Skeletal muscle tissue (tissue), 4 donors: Measurements from ENCODE around the gene MYH11. TPM values are rescaled to one million over a fixed set of nuclear protein-coding genes. Genes with fewer than 3 reads are reported as not detected.
"Not testable (repeated sequence)": the region's sequence is repeated elsewhere in the genome, so short reads cannot be mapped to it uniquely, and the experiment has no call there.

Source experiments
- H3K27ac ChIP-seq: one replicate; pipeline ENCODE4 v1.7.0; 2013; ENCODE audit warnings: mild to moderate bottlenecking, low read depth, low read length, inconsistent platforms
- H3K27me3 ChIP-seq, 3 donors: one replicate each; pipeline ENCODE4 v1.7.0; 2013; ENCODE audit warnings: low read length in 3 of 3; ENCODE audit not compliant: control insufficient read depth in 3 of 3, insufficient read depth in 3 of 3
- H3K36me3 ChIP-seq, 3 donors: one replicate each; pipeline ENCODE4 v1.7.0; 2013; ENCODE audit warnings: low read length in 3 of 3; ENCODE audit not compliant: control insufficient read depth in 3 of 3, insufficient read depth in 3 of 3
- H3K4me1 ChIP-seq, 3 donors: one replicate each; pipeline ENCODE4 v1.7.0; 2013; ENCODE audit warnings: low read length in 3 of 3, mild to moderate bottlenecking in 3 of 3; ENCODE audit not compliant: control insufficient read depth in 3 of 3, insufficient read depth in 3 of 3
- H3K4me3 ChIP-seq, 3 donors: one replicate each; pipeline ENCODE4 v1.7.0; 2013; ENCODE audit warnings: low read length in 3 of 3
- H3K9ac ChIP-seq, 3 donors: one replicate each; pipeline ENCODE4 v1.7.0; 2013; ENCODE audit warnings: low read length in 3 of 3, mild to moderate bottlenecking in 3 of 3, moderate library complexity in 2 of 3, low read depth in 1 of 3
- H3K9me3 ChIP-seq, 3 donors: one replicate each; pipeline ENCODE4 v1.7.0; 2013; ENCODE audit warnings: low read length in 3 of 3; ENCODE audit not compliant: control insufficient read depth in 3 of 3
- total RNA-seq: library from RNA; depleted of rRNA; stranded (reverse); fragments of >200 nt; gene quantifications from one replicate; pipeline ENCODE4 v1.2.3, GENCODE V29; 2014
- donor health status: Osteomylitis.

MYH11 gene
- total RNA-seq, 1 donor from 2014 or later = 23.0 TPM

DNA sequence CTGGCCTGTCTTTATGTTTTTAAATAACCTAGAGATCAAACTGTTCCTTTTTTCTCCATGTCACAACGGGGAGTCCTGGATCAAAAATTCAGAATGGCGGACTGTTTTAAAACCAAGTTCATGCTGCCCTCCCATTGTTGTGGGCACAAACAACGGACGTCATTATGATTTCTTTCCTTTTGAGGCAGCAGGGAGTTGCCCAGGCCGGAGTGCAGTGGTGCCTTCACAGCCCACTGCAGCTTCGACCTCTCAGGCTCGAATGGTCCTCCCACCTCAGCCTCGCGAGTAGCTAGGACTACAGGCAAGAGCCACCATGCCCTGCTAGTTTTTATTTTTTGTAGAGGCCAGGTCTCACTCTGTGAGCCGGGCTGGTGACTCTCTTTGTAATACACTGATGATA, 180.3 kb downstream of the MYH11 start:
- no peak overlapping the region for H3K27ac ChIP-seq
- no peak overlapping the region for H3K4me3 ChIP-seq
- no peaks in the 10 kb centered on the region for H3K9me3 ChIP-seq
- H3K27me3 ChIP-seq = no peaks in the 10 kb centered on the region
- peaks cover 11 to 21% (median 13%) of the 10 kb centered on the region in 3 donors for H3K4me1 ChIP-seq
- peaks cover 10 to 13% (median 10%) of the 10 kb centered on the region in 3 donors for H3K36me3 ChIP-seq
- H3K9ac ChIP-seq = no peak overlapping the region

DNA sequence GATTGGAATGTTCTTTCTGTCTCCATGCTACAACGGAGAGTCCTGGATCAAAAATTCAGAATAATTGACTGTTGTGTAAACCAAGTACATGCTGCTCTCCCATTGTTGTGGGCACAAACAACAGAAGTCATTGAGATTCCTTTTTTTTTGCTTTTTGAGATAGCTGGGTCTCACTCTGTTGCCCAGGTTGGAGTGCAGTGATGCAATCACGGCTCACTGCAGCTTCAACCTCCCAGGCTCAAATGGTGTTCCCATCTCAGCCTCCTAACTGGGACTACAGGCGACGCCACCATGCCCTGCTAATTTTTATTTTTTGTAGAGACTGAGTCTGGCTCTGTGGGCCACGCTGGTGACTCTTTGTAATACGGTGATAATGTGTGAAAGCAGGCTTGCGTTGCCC, 182.3 kb downstream of the MYH11 start:
- no peaks in the 10 kb centered on the region for H3K9me3 ChIP-seq
- no peak overlapping the region for H3K27ac ChIP-seq
- H3K27me3 ChIP-seq = no peaks in the 10 kb centered on the region
- H3K4me1 ChIP-seq = peaks cover 11 to 21% (median 13%) of the 10 kb centered on the region in 3 donors
- no peak overlapping the region for H3K4me3 ChIP-seq
- H3K36me3 ChIP-seq = peaks cover 13 to 20% (median 14%) of the 10 kb centered on the region in 3 donors
- no peak overlapping the region for H3K9ac ChIP-seq

DNA sequence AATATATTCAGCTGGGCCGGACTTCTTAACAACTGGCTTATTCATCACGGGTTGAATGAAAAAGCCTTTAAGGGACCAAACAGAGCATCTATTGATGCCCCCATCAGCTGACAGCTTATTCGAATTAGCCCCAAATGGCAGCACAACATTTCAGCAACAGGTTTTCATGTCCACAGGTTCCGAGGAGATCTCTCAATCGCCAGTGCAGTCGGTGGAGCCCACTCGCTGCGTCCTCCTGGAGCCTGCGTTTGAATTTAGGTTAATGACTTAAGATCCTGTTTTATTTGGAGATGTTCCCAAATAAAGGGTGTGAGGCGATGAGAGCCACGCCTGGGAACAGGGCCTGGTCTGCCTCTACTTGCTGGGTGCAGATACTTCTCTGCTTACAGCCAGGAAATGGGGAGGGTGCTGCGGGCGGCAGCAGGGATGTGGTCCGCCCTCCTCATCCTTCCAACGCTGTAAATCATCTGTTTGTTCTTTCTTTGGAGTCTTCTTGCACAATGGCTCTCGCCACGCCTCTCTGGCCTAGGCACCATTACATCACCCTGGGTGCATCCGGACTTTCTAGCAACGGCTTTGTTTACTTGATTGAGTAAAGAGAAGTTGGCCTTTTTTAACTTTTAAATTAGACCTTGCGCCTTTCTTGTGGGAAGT, 184.2 kb downstream of the MYH11 start:
- no peaks in the 10 kb centered on the region for H3K9me3 ChIP-seq
- H3K9ac ChIP-seq = peak overlapping the region in 2 of 3 donors; percentile 43 to 62
- peak overlapping the region; percentile 78 for H3K27ac ChIP-seq
- peaks cover 11 to 21% (median 13%) of the 10 kb centered on the region in 3 donors for H3K4me1 ChIP-seq
- no peaks in the 10 kb centered on the region for H3K27me3 ChIP-seq
- H3K36me3 ChIP-seq = peaks cover 9 to 17% (median 17%) of the 10 kb centered on the region in 3 donors
- peak overlapping the region; percentile 13 to 40 (median 30) for H3K4me3 ChIP-seq

DNA sequence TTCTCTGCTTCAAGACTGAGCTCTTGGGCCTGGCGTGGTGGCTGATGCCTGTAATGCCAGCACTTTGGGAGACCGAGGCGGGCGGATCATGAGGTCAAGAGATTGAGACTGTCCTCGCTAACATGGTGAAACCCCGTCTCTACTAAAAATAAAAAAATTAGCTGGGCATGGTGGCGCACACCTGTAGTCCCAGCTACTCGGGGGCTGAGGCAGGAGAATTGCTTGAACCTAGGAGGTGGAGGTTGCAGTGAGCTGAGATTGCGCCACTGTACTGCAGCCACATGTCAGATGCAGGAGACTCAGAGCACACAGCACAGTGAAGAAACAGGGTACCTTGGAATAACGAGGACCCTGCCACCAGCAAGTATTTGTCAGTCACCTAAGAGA, 184.7 kb downstream of the MYH11 start:
- H3K27me3 ChIP-seq, H3K4me3 ChIP-seq, H3K9me3 ChIP-seq: not testable (repeated sequence)
- Histone ChIP-seq H3K9ac (peak overlapping the region in 2 of 3 donors; percentile 30 to 62), H3K36me3 (peaks cover 11 to 20% (median 16%) of the 10 kb centered on the region in 3 donors), H3K4me1 (peaks cover 11 to 21% (median 13%) of the 10 kb centered on the region in 3 donors), H3K27ac (peak overlapping the region; percentile 78)

DNA sequence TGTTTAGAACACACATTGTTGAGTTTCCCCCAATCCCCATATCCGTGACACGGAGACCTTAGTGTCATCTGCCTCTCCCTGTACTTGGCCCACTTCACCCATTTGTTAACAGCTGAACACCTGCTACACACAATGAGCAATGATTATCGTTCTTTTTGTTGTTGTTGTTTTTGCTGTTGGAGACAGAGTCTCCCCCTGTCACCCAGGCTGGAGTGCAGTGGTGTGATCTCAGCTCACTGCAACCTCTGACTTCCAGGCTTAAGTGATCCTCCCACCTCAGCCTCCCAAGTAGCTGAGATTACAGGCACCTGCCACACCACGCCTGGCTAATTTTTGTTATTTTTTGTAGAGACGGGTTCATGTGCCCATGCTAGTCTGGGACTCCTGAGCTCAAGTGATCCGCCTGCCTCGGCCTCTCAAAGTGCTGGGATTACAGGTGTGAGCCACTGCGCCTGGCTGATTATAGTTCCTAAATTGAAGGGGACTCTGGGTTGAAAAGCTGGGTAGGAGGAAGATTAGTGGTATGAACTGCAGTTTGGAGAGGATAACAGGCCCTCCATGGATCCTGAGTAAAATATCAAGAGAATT, 185.2 kb downstream of the MYH11 start:
- H3K9me3 ChIP-seq = no peaks in the 10 kb centered on the region
- peaks cover 11 to 21% (median 13%) of the 10 kb centered on the region in 3 donors for H3K4me1 ChIP-seq
- peak overlapping the region; percentile 78 for H3K27ac ChIP-seq
- H3K27me3 ChIP-seq = no peaks in the 10 kb centered on the region
- H3K4me3 ChIP-seq = no peak overlapping the region
- H3K36me3 ChIP-seq = peaks cover 14 to 25% (median 17%) of the 10 kb centered on the region in 3 donors
- H3K9ac ChIP-seq = no peak overlapping the region

DNA sequence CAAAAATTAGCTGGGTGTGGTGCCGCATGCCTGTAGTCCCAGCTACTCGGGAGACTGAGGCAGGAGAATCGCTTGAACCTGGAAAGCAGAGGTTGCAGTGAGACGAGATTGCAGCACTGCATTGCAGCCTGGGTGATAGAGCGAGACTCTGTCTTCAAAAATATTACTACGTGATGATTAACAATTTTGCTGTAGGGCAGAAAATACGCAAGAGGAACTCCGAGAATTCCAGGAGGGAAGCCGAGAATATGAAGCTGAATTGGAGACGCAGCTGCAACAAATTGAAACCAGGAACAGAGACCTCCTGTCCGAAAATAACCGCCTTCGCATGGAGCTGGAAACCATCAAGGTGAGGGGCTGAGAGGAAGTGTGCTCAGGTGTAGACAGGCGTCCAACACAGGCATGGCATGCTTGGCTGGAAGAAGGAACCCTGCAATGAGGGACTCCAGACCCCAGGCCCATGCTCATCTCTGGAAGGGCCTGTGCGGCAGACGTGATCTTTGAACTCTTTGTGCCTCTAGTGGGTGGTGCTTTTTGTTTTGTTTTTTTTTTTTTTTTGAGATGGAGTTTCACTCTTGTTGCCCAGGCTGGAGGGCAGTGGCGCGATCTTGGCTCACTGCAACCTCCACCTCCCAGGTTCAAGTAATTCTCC, 189.6 kb downstream of the MYH11 start:
- H3K36me3 ChIP-seq = peaks cover 23 to 30% (median 29%) of the 10 kb centered on the region in 3 donors
- peaks cover under 1 to 2% (median under 1%) of the 10 kb centered on the region in 3 donors for H3K4me1 ChIP-seq
- no peaks in the 10 kb centered on the region for H3K9me3 ChIP-seq
- no peaks in the 10 kb centered on the region for H3K27me3 ChIP-seq
- no peak overlapping the region for H3K27ac ChIP-seq
- no peak overlapping the region for H3K4me3 ChIP-seq
- H3K9ac ChIP-seq = no peak overlapping the region

DNA sequence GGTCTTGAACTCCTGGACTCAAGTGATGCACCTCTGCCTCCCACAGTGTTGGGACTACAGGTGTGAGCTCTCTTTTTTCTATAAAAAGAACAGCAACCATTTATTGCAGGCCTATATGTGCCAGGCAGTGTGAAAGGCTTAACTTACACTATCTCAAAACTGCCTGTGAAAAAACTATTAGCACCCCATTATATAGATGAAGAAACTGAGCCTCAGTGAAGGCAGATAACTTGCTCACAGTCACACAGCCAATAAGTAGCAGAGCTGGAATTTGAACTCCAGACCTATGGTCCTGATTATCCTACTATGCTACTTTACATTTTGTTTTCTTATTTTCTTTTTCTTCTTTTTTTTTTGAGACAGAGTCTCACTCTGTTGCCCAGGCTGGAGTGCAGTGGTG, 191.7 kb downstream of the MYH11 start:
- no peaks in the 10 kb centered on the region for H3K4me1 ChIP-seq
- no peaks in the 10 kb centered on the region for H3K27me3 ChIP-seq
- no peak overlapping the region for H3K27ac ChIP-seq
- no peak overlapping the region for H3K9ac ChIP-seq
- H3K4me3 ChIP-seq = no peak overlapping the region
- H3K36me3 ChIP-seq = peaks cover 23 to 25% (median 24%) of the 10 kb centered on the region in 3 donors
- H3K9me3 ChIP-seq = no peaks in the 10 kb centered on the region

DNA sequence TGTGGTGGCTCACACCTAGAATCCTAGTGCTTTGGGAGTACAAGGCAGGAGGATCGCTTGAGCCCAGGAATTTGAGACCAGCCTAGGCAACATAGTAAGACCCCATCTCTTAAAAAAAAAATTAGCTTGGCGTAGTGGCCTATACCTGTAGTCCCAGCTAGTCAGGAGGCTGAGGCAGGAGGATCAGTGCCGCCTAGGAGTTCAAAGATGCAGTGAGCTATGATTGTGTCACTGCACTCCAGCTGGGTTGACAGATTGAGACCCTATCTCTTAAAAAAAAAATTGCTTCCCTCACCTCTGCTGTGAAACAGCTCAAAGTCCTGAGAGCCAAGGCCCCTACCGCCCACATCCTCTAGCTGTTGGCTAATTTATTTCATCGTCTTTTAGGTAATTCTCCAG, 196.6 kb downstream of the MYH11 start:
- H3K36me3 ChIP-seq = peaks cover 0 to 4% (median 3%) of the 10 kb centered on the region in 3 donors
- H3K9me3 ChIP-seq = no peaks in the 10 kb centered on the region
- H3K9ac ChIP-seq = no peak overlapping the region
- H3K4me3 ChIP-seq = no peak overlapping the region
- H3K27me3 ChIP-seq = no peaks in the 10 kb centered on the region
- no peaks in the 10 kb centered on the region for H3K4me1 ChIP-seq
- no peak overlapping the region for H3K27ac ChIP-seq

DNA sequence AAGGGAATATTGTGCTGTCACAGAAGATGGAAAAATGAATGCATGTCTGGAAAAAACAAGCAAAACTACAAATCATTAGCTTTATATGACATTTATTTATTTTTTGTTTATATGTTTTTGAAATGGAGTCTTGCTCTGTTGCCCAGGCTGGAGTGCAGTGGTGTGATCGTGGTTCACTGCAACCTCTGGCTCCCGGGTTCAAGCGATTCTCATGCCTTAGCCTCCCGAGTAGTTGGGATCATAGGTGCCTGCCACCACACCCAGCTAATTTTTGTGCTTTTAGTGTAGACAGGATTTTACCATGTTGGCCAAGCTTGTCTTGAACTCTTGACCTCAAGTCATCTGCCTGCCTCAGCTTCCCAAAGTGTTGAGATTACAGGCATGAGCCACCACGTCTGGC, 198.3 kb downstream of the MYH11 start:
- Histone ChIP-seq H3K4me1 (no peaks in the 10 kb centered on the region), H3K9ac (no peak overlapping the region), H3K27ac (no peak overlapping the region), H3K36me3 (no peaks in the 10 kb centered on the region), H3K9me3 (no peaks in the 10 kb centered on the region), H3K4me3 (no peak overlapping the region), H3K27me3 (no peaks in the 10 kb centered on the region)

DNA sequence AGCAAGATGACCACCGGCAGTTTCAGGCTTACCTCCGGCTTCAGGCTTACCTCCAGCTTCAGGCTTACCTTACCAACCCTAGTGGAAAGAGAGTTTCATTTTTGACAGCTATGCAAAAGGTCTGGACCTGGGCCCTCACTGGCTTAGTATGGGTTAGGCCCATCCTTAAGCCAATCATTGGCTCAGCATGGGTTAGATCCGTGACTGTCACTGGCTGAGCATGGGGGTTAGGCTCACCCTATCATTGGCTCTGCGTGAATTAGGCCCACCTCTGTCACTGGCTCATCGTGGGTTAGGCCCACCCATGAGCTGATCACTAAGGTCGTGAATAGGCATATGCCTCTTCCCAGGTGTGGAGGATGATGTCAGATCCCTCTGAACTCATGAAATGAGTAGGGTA, 198.7 kb downstream of the MYH11 start:
- Histone ChIP-seq H3K27ac (no peak overlapping the region), H3K27me3 (no peaks in the 10 kb centered on the region), H3K9me3 (no peaks in the 10 kb centered on the region), H3K4me3 (no peak overlapping the region), H3K9ac (no peak overlapping the region), H3K4me1 (no peaks in the 10 kb centered on the region), H3K36me3 (no peaks in the 10 kb centered on the region)
